ENCODE data around the gene BTN3A1.

The BTN3A1 gene

GRCh38 chr6:26401389-26401986 lies 587 bp upstream of the BTN3A1 start:
- no peak for DNase-seq (ENCODE audit: low spot score)
- no peak for TF ChIP-seq CTCF (IDR thresholded peaks at IDR 0.05; ENCODE audit: extremely low read depth, missing control alignments)

GRCh38 chr6:26403893-26404292 lies 1.8 kb downstream of the BTN3A1 start:
- TF ChIP-seq CTCF (IDR thresholded peaks at IDR 0.05; ENCODE audit: extremely low read depth, missing control alignments) = no peak
- no peak for DNase-seq (ENCODE audit: low spot score)

GRCh38 chr6:26404546-26404945 lies 2.5 kb downstream of the BTN3A1 start:
- TF ChIP-seq CTCF (IDR thresholded peaks at IDR 0.05; ENCODE audit: extremely low read depth, missing control alignments) = no peak
- DNase-seq (ENCODE audit: low spot score) = no peak

GRCh38 chr6:26408828-26409730 lies 7.0 kb downstream of the BTN3A1 start:
- no peak for DNase-seq (ENCODE audit: low spot score)
- no peak for TF ChIP-seq CTCF (IDR thresholded peaks at IDR 0.05; ENCODE audit: extremely low read depth, missing control alignments)

GRCh38 chr6:26411751-26412150 lies 9.7 kb downstream of the BTN3A1 start:
- no peak for DNase-seq (ENCODE audit: low spot score)
- no peak for TF ChIP-seq CTCF (IDR thresholded peaks at IDR 0.05; ENCODE audit: extremely low read depth, missing control alignments)

- no peak for DNase-seq (ENCODE audit: low spot score)
- TF ChIP-seq CTCF (IDR thresholded peaks at IDR 0.05; ENCODE audit: extremely low read depth, missing control alignments) = no peak
Observed at GRCh38 chr6:26412228-26412627, 10.2 kb downstream of the BTN3A1 start.

- no peak for TF ChIP-seq CTCF (IDR thresholded peaks at IDR 0.05; ENCODE audit: extremely low read depth, missing control alignments)
- no peak for DNase-seq (ENCODE audit: low spot score)
Observed at GRCh38 chr6:26412954-26413353, 10.9 kb downstream of the BTN3A1 start.
